RWPE2 (cell line): Measurements from ENCODE around the gene TBC1D1.
A peak's percentile ranks its signal among the peaks of the same experiment; 100 is the strongest.
"Not testable (repeated sequence)": the region's sequence is repeated elsewhere in the genome, so short reads cannot be mapped to it uniquely, and the experiment has no call there.

Experiments used
- ATAC-seq: fragments of 200-7000 bp; cut with Tn5 transposase; 3 replicates; pipeline ENCODE4 v1.9.1; 2021; ENCODE audit warnings: low read depth
- DNase-seq: peaks from one replicate; pipeline ENCODE4 v3.0.0-alpha.2; 2020; ENCODE audit warnings: low spot score
- H3K27ac ChIP-seq: fragments of 450-650 bp; 2 replicates; pipeline ENCODE4 v1.5.1; 2017; ENCODE audit warnings: mild to moderate bottlenecking; ENCODE audit not compliant: poor library complexity, severe bottlenecking
- H3K27me3 ChIP-seq: fragments of 250-450 bp; sonication (Bioruptor Pico); 2 replicates; pipeline ENCODE4 v1.5.1; 2021; ENCODE audit warnings: mild to moderate bottlenecking, moderate library complexity; ENCODE audit not compliant: insufficient read depth, poor library complexity, severe bottlenecking
- H3K36me3 ChIP-seq: fragments of 250-450 bp; sonication (Bioruptor Pico); 2 replicates; pipeline ENCODE4 v1.5.1; 2020; ENCODE audit warnings: low read depth, mild to moderate bottlenecking, moderate library complexity
- H3K4me1 ChIP-seq: fragments of 250-450 bp; sonication (Bioruptor Pico); 2 replicates; pipeline ENCODE4 v1.5.1; 2021; ENCODE audit warnings: mild to moderate bottlenecking, moderate library complexity; ENCODE audit not compliant: insufficient read depth, poor library complexity, severe bottlenecking
- H3K4me3 ChIP-seq: fragments of 250-450 bp; sonication (Bioruptor Pico); 2 replicates; pipeline ENCODE4 v1.5.1; 2021; ENCODE audit warnings: mild to moderate bottlenecking, moderate library complexity; ENCODE audit not compliant: severe bottlenecking
- H3K9me3 ChIP-seq: fragments of 250-450 bp; sonication (Bioruptor Pico); 2 replicates; pipeline ENCODE4 v1.5.1; 2021; ENCODE audit warnings: mild to moderate bottlenecking, moderate library complexity; ENCODE audit not compliant: severe bottlenecking
- TF ChIP-seq, protein P1 (sequence below): fragments of 450-650 bp; IDR thresholded peaks from one replicate; pipeline ENCODE4 v1.5.1; 2017; ENCODE audit warnings: mild to moderate bottlenecking, moderate library complexity; ENCODE audit not compliant: poor library complexity, severe bottlenecking

The TBC1D1 gene

DNA sequence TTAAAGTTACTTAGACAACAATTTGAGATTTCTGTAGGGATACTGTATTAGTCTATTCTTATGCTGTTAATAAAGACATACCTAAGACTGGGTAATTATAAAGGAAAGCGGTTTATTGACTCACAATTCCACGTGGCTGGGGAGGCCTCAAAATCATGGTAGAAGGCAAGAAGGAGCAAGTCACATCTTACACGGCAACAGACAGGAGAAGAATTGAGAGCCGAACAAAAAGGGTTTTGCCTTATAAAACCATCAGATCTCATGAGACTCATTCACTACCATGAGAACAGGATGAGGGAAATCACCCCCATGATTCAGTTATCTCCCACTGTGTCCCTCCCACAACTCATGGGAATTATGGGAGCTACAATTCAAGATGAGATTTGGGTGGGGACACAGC, 80.3 kb downstream of the TBC1D1 start:
- no peaks in the 10 kb centered on the region for H3K36me3 ChIP-seq
- H3K4me1 ChIP-seq, result no peaks in the 10 kb centered on the region
- no peak overlapping the region for H3K27ac ChIP-seq
- TF ChIP-seq, protein P1, sequence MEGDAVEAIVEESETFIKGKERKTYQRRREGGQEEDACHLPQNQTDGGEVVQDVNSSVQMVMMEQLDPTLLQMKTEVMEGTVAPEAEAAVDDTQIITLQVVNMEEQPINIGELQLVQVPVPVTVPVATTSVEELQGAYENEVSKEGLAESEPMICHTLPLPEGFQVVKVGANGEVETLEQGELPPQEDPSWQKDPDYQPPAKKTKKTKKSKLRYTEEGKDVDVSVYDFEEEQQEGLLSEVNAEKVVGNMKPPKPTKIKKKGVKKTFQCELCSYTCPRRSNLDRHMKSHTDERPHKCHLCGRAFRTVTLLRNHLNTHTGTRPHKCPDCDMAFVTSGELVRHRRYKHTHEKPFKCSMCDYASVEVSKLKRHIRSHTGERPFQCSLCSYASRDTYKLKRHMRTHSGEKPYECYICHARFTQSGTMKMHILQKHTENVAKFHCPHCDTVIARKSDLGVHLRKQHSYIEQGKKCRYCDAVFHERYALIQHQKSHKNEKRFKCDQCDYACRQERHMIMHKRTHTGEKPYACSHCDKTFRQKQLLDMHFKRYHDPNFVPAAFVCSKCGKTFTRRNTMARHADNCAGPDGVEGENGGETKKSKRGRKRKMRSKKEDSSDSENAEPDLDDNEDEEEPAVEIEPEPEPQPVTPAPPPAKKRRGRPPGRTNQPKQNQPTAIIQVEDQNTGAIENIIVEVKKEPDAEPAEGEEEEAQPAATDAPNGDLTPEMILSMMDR, result no peak
- ATAC-seq (no peak), DNase-seq (no peak)
- H3K9me3 ChIP-seq, result no peaks in the 10 kb centered on the region
- no peaks in the 10 kb centered on the region for H3K27me3 ChIP-seq
- no peak overlapping the region for H3K4me3 ChIP-seq

DNA sequence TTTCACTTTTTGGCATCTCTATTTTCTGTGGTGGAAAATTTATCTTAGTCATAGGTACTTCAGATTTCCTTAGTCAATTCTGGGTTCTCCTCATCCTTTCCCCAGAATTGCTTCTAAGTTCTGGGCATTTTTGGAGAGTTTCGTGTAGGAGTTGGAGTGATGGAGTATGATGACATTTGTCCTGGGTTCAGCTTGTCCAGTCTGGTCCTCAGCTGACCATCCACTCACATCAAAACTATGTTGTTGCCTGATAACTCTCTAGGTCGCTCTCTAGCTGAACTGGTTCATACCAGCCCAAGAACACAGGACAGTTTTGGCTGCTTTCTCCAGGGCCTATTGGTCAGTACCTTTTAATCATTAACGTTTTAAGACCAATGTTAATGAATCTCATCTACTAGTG, 82.6 kb downstream of the TBC1D1 start:
- Histone ChIP-seq H3K4me1 (peaks cover 3% of the 10 kb centered on the region), H3K4me3 (no peak overlapping the region), H3K9me3 (no peaks in the 10 kb centered on the region), H3K27me3 (no peaks in the 10 kb centered on the region), H3K36me3 (no peaks in the 10 kb centered on the region), H3K27ac (no peak overlapping the region)
- DNase-seq, result no peak
- TF ChIP-seq, protein P1, result no peak
- no peak for ATAC-seq

DNA sequence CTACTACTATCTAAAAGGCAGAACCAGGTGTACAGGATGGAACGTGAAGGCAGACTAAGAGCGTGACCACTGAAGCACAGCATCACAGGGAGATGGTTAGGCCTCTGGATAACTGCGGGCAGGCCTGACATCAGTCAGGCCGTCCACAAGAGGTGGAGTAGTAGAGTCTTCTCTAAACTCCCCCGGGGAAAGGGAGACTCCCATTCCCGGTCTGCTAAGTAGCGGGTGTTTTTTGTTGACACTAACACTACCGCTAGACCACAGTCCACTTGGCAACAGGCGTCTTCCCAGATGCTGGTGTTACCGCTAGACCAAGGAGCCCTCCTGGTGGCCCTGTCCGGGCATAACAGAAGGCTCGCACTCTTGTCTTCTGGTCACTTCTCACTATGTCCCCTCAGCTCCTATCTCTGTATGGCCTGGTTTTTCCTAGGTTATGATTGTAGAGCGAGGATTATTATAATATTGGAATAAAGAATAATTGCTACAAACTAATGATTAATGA, 84.5 kb downstream of the TBC1D1 start:
- not testable (repeated sequence) for H3K36me3 ChIP-seq, ATAC-seq, H3K27ac ChIP-seq, H3K4me1 ChIP-seq, H3K9me3 ChIP-seq, DNase-seq, H3K27me3 ChIP-seq, H3K4me3 ChIP-seq

- DNase-seq (no peak), ATAC-seq (peak; percentile 2; the same call in 1 of the 3 replicates)
- Histone ChIP-seq H3K36me3 (no peaks in the 10 kb centered on the region), H3K27ac (peak overlapping the region; percentile 36), H3K4me1 (peaks cover 14% of the 10 kb centered on the region), H3K4me3 (peak overlapping the region; percentile 90), H3K27me3 (no peaks in the 10 kb centered on the region), H3K9me3 (no peaks in the 10 kb centered on the region)
- TF ChIP-seq, protein P1, result no peak
Measured at GRCh38 chr4:37976507-37976906, 85.6 kb downstream of the TBC1D1 start.

- peak; percentile 70 for DNase-seq
- Histone ChIP-seq H3K4me1 (peaks cover 15% of the 10 kb centered on the region), H3K9me3 (no peaks in the 10 kb centered on the region), H3K27me3 (no peaks in the 10 kb centered on the region), H3K27ac (peak overlapping the region; percentile 36), H3K4me3 (peak overlapping the region; percentile 90), H3K36me3 (no peaks in the 10 kb centered on the region)
- TF ChIP-seq, protein P1, result no peak
- peak; percentile 68 for ATAC-seq
Measured at GRCh38 chr4:37976991-37977470, 86.1 kb downstream of the TBC1D1 start.
